HS-27A (cell line): ENCODE data around the gene STRC.
A peak's percentile ranks its signal among the peaks of the same experiment; 100 is the strongest.
"Not testable (repeated sequence)": the region's sequence is repeated elsewhere in the genome, so short reads cannot be mapped to it uniquely, and the experiment has no call there.

ENCODE experiments used
- DNase-seq: peaks from one replicate; pipeline ENCODE4 v3.0.0-alpha.2; 2012; ENCODE audit warnings: low read depth, missing footprints

Gene STRC

GRCh38 chr15:43618700-43619099, at the start of gene STRC:
Gene STRC, minus strand, starts transcription at chr15:43618800. Its CDS starts 78 bp downstream, at chr15:43618722.
- DNase-seq: not testable (repeated sequence)

GRCh38 chr15:43666177-43666576, 47.6 kb upstream of the STRC start:
- DNase-seq: not testable (repeated sequence)

- not testable (repeated sequence) for DNase-seq
These were observed 44.7 kb upstream of the STRC start for GRCh38 chr15:43663333-43663732.

GRCh38 chr15:43662293-43662692, 43.7 kb upstream of the STRC start:
- DNase-seq: not testable (repeated sequence)

- DNase-seq: not testable (repeated sequence)
These were observed 41.1 kb upstream of the STRC start for GRCh38 chr15:43659727-43660126.

GRCh38 chr15:43649430-43649926, 30.9 kb upstream of the STRC start:
- not testable (repeated sequence) for DNase-seq

- no peak for DNase-seq
These were observed 30.2 kb upstream of the STRC start, which contains the start of gene CATSPER2 for GRCh38 chr15:43648649-43649429. Gene CATSPER2, minus strand, starts transcription at chr15:43648844. Its CDS starts 783 bp downstream, at chr15:43648061.

- not testable (repeated sequence) for DNase-seq
These were observed 20.0 kb upstream of the STRC start for GRCh38 chr15:43638464-43639204.

GRCh38 chr15:43626937-43627336, 8.3 kb upstream of the STRC start:
- not testable (repeated sequence) for DNase-seq

- no peak for DNase-seq
These were observed 6.5 kb upstream of the STRC start for GRCh38 chr15:43625106-43625505.

- DNase-seq: not testable (repeated sequence)
These were observed 3.6 kb upstream of the STRC start for GRCh38 chr15:43622068-43622799.

- DNase-seq: not testable (repeated sequence)
These were observed 850 bp downstream of the STRC start for GRCh38 chr15:43617750-43618149.

- peak; percentile 20 for DNase-seq
These were observed 16.4 kb downstream of the STRC start for GRCh38 chr15:43602233-43602632.

GRCh38 chr15:43600200-43600599, 18.4 kb downstream of the STRC start:
- not testable (repeated sequence) for DNase-seq

GRCh38 chr15:43599131-43599530, 19.5 kb downstream of the STRC start:
- not testable (repeated sequence) for DNase-seq

GRCh38 chr15:43593328-43594190, 25.0 kb downstream of the STRC start, which contains the start of gene CKMT1B:
Gene CKMT1B, plus strand, starts transcription at chr15:43594027. Its CDS starts 192 bp downstream, at chr15:43594219.
- not testable (repeated sequence) for DNase-seq

- DNase-seq: not testable (repeated sequence)
These were observed 25.8 kb downstream of the STRC start for GRCh38 chr15:43592841-43593240.

GRCh38 chr15:43589778-43590466, 28.7 kb downstream of the STRC start, which contains the start of gene PPIP5K1:
Gene PPIP5K1, minus strand, starts transcription at chr15:43590208. Its CDS starts 5,704 bp downstream, at chr15:43584504.
- DNase-seq: not testable (repeated sequence)

GRCh38 chr15:43574607-43575006, 44.0 kb downstream of the STRC start:
- DNase-seq: not testable (repeated sequence)

GRCh38 chr15:43566615-43567014, 52.0 kb downstream of the STRC start:
- DNase-seq: not testable (repeated sequence)
